GM08714 (cell line): ENCODE results near the gene NCOA1.
"Not testable (repeated sequence)": the region's sequence is repeated elsewhere in the genome, so short reads cannot be mapped to it uniquely, and the experiment has no call there.

Experiments
- H3K4me3 ChIP-seq: fragments of 200-500 bp; sonication (Bioruptor generic); 2 replicates; pipeline ENCODE4 v1.5.1; 2014; ENCODE audit warnings: mild to moderate bottlenecking, low read length, inconsistent platforms
- ZNF274 ChIP-seq: IDR thresholded peaks from 2 replicates; pipeline ENCODE4 v1.6.1; 2012; ENCODE audit warnings: mild to moderate bottlenecking, low read depth, low read length

Gene NCOA1

DNA sequence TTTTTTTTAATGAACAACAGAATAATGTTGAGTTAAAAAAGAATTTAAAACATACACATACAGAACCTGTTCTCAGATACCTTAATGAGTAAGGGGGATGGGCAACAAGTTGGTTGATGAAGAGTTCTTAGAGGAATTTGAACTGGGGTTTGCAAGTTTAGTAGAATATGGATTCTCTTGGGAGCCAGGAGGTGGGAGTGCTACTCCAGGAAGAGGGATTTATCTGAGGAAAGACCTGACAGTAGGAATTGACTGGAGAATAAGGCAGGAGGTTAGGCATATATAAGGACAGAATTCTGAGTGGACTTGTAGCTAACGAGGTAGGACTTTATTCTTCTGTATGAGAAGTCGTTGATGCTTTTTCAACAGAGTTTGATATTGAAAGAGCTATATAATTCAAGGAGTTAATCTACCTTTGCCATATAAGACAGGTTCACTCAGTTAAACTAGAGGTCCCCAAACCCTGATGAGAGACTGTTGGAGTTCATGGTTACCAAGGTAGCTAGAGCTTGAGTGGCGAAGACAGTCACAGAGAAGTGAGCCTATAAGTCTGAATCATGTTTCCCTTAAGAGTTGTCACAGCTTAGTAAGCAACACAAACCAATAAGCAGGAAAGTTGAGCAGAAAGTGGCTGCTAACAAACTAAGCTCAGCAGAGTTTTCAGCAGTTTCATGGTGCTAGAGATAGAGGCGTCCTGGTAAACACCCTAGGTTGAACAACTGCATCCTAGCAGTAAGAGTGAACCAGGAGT is 88.2 kb downstream of the NCOA1 start:
- H3K4me3 ChIP-seq, result peak overlapping the region; percentile 29; the same call in 1 of the 2 replicates
- TF ChIP-seq ZNF274, result no peak

DNA sequence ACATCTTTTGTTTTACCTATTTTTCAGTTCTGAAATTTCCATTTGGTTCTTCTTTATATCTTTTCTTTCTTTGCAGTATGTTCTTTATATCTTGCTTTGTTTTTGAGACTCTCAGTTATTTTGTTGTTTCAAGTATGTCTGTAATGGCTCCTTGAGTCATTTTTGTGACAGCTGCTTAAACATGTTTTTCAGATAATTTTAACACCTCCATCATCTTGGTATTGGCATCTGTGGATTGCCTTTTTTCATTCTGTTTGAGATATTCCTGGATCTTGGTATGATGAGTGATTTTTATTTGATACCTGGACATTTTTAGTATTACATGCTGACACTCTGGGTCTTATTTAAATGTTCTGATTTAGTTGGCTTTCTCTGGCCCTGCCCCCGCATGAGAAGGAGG is 89.5 kb downstream of the NCOA1 start:
- TF ChIP-seq ZNF274, result no peak
- no peak overlapping the region for H3K4me3 ChIP-seq

DNA sequence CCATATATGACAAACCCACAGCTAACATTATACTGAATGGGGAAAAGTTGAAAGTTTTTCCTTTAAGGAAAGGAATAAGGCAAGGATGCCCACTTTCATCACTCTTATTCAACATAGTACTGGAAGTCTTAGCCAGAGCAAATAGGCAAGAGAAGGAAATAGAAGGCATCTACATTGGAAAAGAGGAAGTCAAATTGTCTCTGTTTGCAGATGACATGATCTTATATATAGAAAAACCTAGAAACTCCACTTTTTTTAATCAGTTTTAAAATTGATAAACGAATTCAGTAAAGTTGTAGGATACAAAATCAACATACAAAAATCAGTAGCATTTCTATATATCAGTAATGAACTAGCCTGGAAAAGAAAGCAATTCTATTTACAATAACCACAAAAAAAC is 90.9 kb downstream of the NCOA1 start:
- H3K4me3 ChIP-seq, result not testable (repeated sequence)

DNA sequence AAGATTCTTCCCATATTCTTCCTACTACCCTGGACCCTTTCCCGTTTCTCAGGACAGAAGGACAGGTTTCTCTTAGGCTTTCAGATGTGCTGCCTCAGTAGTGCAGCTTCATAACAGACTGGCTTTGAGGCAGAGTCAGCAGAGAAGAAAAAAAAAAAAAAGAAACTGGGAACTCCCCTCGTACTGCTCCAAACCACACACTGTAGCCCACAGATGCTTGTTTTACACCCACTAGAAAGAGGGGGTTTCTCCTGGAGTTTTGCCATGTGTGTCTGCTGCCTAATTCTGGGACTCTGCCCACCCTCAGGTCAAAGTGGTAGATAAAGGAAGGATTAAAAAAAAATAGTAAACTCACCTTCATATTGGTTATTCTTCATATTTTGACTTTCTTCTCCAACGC is 95.9 kb downstream of the NCOA1 start:
- H3K4me3 ChIP-seq, result no peak overlapping the region
- TF ChIP-seq ZNF274, result no peak

DNA sequence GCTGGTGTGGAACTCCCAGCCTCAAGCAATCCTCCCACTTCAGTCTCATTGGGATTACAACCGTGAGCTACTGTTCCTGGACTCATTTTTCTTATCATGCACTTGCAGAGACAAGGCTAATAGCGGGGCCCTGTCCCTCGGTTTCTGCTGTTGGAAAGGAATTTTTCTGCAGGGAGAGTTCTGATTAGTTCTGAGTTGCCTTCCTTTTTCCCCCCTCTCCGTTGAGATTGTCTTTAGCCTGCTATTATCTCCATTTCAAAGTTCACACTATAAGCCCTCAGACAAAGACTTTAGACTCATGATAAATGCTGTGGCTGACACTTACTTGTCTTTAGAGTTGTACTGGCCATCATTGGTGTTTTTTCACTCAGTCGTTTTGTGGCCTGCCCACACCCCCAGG is 97.2 kb downstream of the NCOA1 start:
- no peak overlapping the region for H3K4me3 ChIP-seq
- TF ChIP-seq ZNF274, result no peak

DNA sequence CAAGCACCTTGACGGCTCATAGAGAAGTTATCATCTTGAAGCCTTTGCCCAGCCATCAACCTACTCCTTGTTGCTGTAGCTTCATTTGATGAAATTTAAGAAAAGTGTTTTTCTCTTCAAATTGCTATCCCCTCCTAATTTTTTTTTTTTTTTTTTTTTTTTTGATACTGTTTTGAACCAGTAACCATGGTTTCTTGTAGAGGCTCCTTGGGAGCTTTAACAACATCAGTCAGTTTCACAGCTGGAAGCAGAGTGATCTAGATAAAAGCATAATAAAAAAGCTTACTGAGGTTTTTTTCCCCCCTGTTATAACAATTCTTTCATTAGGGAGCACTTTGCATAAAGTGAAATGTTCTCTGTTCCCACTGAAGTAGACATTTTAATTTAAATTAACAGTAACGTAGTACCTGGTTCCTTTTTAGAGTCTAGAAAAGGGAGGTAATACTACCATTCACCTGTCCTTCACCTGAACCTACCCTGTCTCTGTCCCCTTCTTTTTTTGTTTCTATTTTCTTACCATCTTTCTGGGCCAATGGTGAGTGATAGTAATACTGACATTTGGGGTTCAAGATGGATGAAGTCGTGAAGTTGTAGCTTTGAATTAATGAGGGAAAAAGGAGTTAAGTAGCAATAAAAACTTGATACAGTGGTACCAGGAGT is 101.5 kb downstream of the NCOA1 start:
- TF ChIP-seq ZNF274, result no peak

DNA sequence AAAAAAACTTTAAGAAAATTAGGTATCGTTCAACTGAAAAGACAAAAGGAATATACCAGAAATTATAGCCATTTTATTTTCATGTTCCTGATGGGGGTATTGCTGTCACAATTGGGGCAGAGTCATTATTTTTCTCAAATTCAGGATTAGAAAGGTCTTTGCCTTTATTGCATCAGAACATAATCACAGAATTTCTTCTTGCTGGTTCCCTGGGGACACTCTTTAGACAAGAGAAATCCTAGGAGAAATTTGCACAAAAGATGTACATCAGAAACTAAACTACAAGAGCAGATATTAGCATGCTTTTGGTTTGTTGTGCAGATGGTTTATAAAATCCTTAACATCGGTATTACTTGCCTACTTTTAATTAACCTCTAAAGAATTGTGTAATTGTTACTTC is 103.2 kb downstream of the NCOA1 start:
- no peak overlapping the region for H3K4me3 ChIP-seq
- no peak for TF ChIP-seq ZNF274

More for the DNA sequence above, 101.5 kb downstream of the NCOA1 start:
- no peak overlapping the region for H3K4me3 ChIP-seq

DNA sequence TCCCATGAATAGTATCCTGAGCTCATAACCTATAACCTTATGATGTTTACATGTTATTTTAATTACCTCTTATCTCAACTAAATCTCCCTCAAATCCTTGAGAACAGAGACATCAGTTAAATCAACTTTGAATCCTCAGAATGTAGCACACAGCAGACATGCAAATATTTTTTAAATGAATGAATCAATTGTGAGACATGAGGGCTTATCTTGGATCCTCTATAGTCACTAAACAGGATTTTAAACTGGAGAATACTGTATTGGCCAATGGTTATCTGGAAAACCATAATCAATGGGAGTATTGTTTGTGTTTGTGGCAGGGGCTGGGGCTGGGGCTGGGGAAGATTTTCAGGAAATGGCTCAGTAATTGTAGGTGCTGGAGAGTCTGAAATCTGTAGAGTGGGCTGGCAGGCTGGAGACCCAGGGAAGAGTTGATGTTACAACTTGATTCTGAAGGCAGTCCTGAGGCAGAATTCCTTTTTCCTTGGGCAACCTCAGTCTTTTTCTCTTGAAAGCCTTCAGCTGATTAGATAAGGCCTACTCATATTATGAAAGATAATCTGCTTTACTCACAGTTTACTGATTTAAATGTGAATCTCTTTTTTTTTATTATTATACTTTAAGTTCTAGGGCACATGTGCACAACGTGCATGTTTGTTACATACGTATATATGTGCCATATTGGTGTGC is 106.3 kb downstream of the NCOA1 start:
- TF ChIP-seq ZNF274, result no peak
- no peak overlapping the region for H3K4me3 ChIP-seq

DNA sequence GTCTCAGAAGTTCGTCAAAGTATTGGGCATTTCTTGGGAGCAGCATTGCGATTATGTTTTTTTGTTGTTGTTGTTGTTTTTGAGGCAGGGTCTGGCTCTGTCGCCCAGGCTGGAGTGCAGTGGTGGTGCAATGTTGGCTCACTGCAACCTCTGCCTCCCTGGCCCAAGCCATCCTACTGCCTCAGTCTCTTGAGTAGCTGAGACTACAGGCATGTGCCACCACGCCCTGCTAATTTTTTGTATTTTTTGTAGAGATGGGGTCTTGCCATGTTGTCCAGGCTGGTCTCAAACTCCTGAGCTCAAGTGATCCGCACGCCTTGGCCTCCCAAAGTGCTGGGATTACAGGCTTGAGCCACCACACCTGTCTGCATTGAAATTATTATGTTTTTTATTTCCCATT is 109.1 kb downstream of the NCOA1 start:
- not testable (repeated sequence) for H3K4me3 ChIP-seq

DNA sequence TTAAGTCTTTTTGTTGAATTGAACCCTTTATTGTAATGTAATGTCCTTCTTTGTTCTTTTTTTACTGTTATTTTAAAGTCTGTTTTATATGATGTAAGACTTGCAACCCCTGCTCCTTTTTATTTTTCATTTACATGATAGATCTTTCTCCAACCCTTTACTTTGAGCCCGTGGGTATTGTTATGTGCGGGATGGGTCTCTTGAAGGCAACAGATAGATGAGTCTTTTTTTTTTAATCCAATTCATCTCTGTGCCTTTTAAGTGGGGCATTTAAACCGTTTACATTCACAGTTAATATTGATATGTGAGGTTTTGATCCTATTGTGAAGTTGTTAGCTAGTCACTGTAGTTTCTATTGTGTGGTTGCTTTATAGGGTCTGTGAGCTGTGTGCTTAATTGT is 120.6 kb downstream of the NCOA1 start:
- no peak overlapping the region for H3K4me3 ChIP-seq
- no peak for TF ChIP-seq ZNF274

DNA sequence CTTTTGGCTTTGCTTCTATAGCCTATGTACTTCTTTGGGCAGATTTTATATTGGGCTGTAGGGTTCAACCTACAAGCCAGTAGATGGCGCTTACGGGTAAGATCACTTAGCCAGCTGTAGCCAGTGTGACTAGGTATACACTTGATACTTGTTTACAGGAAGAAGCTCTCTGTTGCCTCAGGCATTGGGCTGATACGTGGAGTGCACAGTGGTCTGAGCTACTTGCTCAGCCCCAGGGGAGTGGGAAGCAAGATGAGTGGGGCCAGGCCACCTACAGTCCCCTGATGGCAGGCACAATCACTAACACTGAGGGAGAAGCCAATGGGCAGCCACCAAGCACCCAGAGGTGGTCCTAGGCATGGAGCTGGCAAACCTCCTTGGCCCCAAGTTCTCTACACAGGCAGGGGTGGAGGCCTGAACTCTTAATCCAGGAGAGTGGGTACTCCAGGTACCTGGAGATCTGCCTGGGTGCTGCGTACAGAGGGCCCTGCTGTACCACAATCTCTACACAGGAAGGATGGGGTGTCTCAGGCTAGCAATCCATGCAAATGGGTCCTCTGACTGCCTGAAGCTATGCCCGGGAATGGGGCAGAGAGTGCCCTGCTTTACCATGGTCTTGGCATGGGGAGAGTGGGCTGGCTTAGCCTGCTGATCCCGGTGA is 122.2 kb downstream of the NCOA1 start:
- H3K4me3 ChIP-seq, result no peak overlapping the region
- no peak for TF ChIP-seq ZNF274

DNA sequence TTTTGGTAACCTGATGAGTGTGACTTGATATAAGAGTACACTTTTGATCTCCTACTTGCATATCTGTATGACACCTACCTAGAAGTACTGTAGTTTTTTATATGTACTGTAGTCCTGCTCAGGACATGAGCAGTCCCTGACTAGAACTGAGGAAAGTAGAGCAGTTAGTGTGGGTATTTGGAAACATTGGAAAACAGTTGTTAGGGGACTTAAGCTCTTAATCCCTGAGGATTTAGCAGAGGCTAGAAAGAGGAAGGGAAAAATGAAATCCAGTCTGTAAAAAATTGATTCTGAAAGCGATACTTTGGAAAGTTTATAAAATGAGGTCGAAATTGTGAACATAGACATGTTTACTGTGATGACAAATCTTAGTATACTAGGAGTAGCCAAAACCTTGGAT is 125.6 kb downstream of the NCOA1 start:
- no peak for TF ChIP-seq ZNF274

DNA sequence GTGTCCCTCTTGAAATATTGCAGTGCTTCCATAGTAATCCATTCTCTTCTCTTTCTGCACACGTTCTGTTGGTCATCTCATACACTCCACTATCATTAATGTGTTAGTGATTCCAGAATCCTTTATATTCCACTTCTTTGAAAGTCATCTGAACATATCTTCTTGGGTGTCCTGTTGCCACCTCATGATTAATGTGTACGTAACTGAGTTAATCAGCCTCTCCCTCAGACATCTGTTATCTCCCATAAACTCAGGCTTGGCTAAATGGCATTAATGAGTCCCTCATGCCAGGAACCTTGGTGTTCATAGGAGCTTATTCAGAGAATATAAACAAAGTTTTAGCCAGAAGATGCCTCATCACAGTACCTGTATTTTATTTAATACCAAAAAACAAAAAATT is 126.4 kb downstream of the NCOA1 start:
- TF ChIP-seq ZNF274, result no peak
- no peak overlapping the region for H3K4me3 ChIP-seq

More for the DNA sequence above, 125.6 kb downstream of the NCOA1 start:
- H3K4me3 ChIP-seq, result no peak overlapping the region

DNA sequence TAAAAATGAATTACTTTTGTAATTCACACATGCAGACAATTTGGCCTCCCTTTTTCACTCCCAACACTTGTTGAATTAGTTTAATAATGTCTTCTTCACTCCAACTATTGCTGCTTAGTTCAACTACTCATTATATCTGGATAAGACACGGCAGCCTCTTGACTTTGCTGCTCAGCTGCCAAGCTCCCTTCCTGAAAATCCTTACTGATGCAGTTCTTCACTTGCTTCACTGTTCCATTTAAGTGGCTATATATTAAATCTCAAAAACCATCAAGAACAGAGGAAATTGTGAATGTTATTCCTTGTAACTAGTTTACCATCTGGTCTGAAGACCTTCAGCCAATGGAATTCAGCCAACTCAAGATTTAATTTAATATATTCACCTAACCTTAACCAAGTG is 127.1 kb downstream of the NCOA1 start:
- TF ChIP-seq ZNF274, result no peak
- H3K4me3 ChIP-seq, result no peak overlapping the region

DNA sequence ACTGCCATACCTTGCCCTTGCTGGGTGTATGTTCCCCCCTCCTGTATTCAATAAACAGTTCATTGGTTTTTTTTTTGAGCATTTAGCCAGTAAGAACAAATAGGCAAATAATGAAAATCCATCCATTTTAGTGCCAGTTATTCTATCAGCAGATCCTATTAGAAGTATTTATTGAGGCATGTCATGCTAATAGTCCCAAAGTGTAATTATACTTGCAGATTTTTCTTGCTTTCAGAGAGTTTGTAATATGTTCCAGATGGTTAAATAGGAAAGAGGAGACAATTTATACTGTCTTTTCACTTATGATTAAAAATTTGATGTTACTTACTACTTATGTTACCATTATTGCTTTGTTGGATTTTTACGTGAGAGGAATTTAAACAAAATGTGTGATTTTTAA is 127.6 kb downstream of the NCOA1 start:
- no peak for TF ChIP-seq ZNF274
- no peak overlapping the region for H3K4me3 ChIP-seq
